Loucy (cell line): ENCODE data around the gene OPTN.

Experiments used
- H2AFZ ChIP-seq: fragments of 200-600 bp; sonication (generic); 2 replicates; pipeline ENCODE4 v1.6.0; 2016; ENCODE audit warnings: antibody characterized with exemption, mild to moderate bottlenecking, low read length, moderate library complexity
- H3F3A ChIP-seq: fragments of 200-600 bp; 2 replicates; pipeline ENCODE4 v1.6.0; 2016; ENCODE audit warnings: antibody characterized with exemption, low read depth, mild to moderate bottlenecking
- H3K27me3 ChIP-seq: fragments of 200-600 bp; sonication (generic); 2 replicates; pipeline ENCODE4 v1.6.1; 2014; ENCODE audit warnings: low read length, mild to moderate bottlenecking; ENCODE audit not compliant: insufficient read depth, poor library complexity, severe bottlenecking
- H3K36me3 ChIP-seq: fragments of 200-600 bp; sonication (generic); 2 replicates; pipeline ENCODE4 v1.6.1; 2016; ENCODE audit warnings: low read length; ENCODE audit not compliant: insufficient read depth
- H3K4me1 ChIP-seq: fragments of 200-600 bp; sonication (generic); 2 replicates; pipeline ENCODE4 v1.5.1; 2014; ENCODE audit warnings: low read length, mild to moderate bottlenecking; ENCODE audit not compliant: insufficient read depth, poor library complexity, severe bottlenecking
- H3K4me2 ChIP-seq: fragments of 200-600 bp; sonication (generic); 2 replicates; pipeline ENCODE4 v1.6.0; 2014; ENCODE audit warnings: antibody characterized with exemption, low read length, low read depth, mild to moderate bottlenecking; ENCODE audit not compliant: poor library complexity, severe bottlenecking
- H3K4me3 ChIP-seq: fragments of 200-600 bp; sonication (generic); 2 replicates; pipeline ENCODE4 v1.5.1; 2014; ENCODE audit warnings: low read length, mild to moderate bottlenecking, mixed read lengths; ENCODE audit not compliant: poor library complexity, severe bottlenecking
- H3K79me2 ChIP-seq: fragments of 200-600 bp; sonication (generic); 2 replicates; pipeline ENCODE4 v1.6.1; 2014; ENCODE audit warnings: low read length; ENCODE audit not compliant: insufficient read depth
- H3K9ac ChIP-seq: fragments of 200-600 bp; sonication (generic); 2 replicates; pipeline ENCODE4 v1.6.0; 2014; ENCODE audit warnings: mild to moderate bottlenecking, low read depth, low read length, moderate library complexity; ENCODE audit not compliant: poor library complexity, severe bottlenecking
- H3K9me2 ChIP-seq: fragments of 200-600 bp; sonication (generic); replicated peaks from 2 replicates; pipeline ENCODE4 v1.6.1; 2016; ENCODE audit warnings: low read depth, low read length, mixed read lengths
- H3K9me3 ChIP-seq: fragments of 200-600 bp; sonication (generic); 2 replicates; pipeline ENCODE4 v1.6.1; 2014; ENCODE audit warnings: mild to moderate bottlenecking, antibody characterized with exemption, low read length, low read depth; ENCODE audit not compliant: insufficient read depth
- H4K20me1 ChIP-seq: fragments of 200-600 bp; sonication (generic); 2 replicates; pipeline ENCODE4 v1.6.0; 2014; ENCODE audit warnings: antibody characterized with exemption, low read length, mild to moderate bottlenecking; ENCODE audit not compliant: insufficient read depth, poor library complexity, severe bottlenecking
- EZH2phosphoT487 ChIP-seq: fragments of 200-600 bp; IDR thresholded peaks from 2 replicates; pipeline ENCODE4 v1.6.1; 2018; ENCODE audit warnings: antibody characterized with exemption, mild to moderate bottlenecking, moderate library complexity, borderline replicate concordance
- TF ChIP-seq, protein P1 (sequence below): fragments of 200-600 bp; sonication (generic); conservative IDR thresholded peaks from 2 replicates; pipeline ENCODE4 v1.5.1; 2014; ENCODE audit warnings: mild to moderate bottlenecking, antibody characterized with exemption, low read length

OPTN gene

DNA sequence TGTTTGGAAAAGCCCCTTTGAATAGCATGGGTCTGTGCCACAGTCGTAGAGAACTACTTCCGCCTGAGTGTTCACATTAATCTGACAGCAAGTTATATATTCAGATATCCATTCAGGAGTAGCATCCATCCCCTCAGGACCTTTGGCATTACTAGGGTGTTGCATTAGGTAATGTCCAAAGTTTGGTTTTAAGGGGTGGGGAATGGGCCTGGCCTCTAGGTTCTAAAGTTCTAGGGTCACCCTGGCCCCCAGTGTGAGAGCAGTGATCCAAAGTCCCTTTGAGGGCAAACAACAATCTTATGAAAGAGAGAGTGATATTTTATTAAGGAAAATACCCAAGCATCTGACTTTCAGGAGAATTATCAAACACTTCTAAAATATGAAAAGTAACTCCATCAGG is 73.7 kb downstream of the OPTN start:
- peaks cover 80% of the 10 kb centered on the region for H3K36me3 ChIP-seq
- no peaks in the 10 kb centered on the region for H3K27me3 ChIP-seq
- peaks cover 8% of the 10 kb centered on the region for H4K20me1 ChIP-seq
- H3K4me2 ChIP-seq = no peak overlapping the region
- H3K79me2 ChIP-seq = peaks cover 15% of the 10 kb centered on the region; the same call in 1 of the 2 replicates
- H3K4me3 ChIP-seq = no peak overlapping the region
- no peaks in the 10 kb centered on the region for H3K4me1 ChIP-seq
- TF ChIP-seq EZH2phosphoT487 = no peak
- TF ChIP-seq, protein P1, sequence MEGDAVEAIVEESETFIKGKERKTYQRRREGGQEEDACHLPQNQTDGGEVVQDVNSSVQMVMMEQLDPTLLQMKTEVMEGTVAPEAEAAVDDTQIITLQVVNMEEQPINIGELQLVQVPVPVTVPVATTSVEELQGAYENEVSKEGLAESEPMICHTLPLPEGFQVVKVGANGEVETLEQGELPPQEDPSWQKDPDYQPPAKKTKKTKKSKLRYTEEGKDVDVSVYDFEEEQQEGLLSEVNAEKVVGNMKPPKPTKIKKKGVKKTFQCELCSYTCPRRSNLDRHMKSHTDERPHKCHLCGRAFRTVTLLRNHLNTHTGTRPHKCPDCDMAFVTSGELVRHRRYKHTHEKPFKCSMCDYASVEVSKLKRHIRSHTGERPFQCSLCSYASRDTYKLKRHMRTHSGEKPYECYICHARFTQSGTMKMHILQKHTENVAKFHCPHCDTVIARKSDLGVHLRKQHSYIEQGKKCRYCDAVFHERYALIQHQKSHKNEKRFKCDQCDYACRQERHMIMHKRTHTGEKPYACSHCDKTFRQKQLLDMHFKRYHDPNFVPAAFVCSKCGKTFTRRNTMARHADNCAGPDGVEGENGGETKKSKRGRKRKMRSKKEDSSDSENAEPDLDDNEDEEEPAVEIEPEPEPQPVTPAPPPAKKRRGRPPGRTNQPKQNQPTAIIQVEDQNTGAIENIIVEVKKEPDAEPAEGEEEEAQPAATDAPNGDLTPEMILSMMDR = no peak
- H3K9ac ChIP-seq = no peak overlapping the region
- H2AFZ ChIP-seq = no peak overlapping the region
- no peaks in the 10 kb centered on the region for H3K9me2 ChIP-seq
- no peaks in the 10 kb centered on the region for H3K9me3 ChIP-seq
- no peaks in the 10 kb centered on the region for H3F3A ChIP-seq

DNA sequence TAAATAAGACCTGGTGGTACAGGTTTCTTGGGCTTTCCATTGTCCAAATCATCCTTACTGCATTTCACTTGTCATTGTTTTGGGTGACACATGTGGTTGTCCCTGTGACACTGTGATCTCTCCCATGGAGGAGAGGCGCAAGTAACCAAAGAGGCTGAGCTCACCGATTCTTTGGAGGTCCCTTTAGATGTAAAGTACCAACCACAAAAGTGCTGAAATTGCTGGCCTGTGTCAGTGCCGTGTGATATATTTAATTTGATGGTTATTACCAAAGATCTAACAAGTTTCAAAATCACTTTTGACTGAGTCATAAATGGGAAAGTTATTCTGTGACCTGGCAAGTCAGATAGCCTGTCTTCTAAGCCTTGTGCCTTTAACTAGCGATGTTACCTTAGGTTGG is 80.8 kb downstream of the OPTN start:
- Histone ChIP-seq H3K9me3 (no peaks in the 10 kb centered on the region), H3K27me3 (no peaks in the 10 kb centered on the region), H2AFZ (no peak overlapping the region), H3K9me2 (no peaks in the 10 kb centered on the region), H3K4me3 (no peak overlapping the region), H3K4me2 (no peak overlapping the region), H4K20me1 (no peaks in the 10 kb centered on the region), H3K4me1 (no peaks in the 10 kb centered on the region), H3K9ac (no peak overlapping the region), H3K36me3 (peaks cover 90% of the 10 kb centered on the region), H3K79me2 (0 out of 2 replicates have a peak, but pooled peaks cover 3% of the 10 kb centered on the region), H3F3A (no peaks in the 10 kb centered on the region)
- TF ChIP-seq EZH2phosphoT487 = no peak
- TF ChIP-seq, protein P1 = no peak

DNA sequence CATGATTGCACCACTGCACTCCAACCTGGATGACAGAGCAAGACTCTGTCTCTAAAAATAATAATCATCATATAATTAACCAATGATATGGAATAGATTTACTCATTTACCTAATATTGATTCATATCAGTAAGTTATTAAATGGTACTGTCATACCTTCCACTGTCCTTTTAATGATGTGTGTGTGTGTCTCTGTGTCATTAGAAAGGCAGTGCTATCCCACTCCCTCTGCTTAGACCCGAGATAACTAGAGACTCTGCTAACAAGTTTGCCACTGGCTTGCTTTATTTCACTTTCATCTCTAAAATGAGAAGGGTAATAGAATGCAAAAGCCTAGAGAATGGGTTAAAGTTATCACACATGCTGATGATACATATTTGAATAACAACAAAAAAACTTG is 82.5 kb downstream of the OPTN start:
- Histone ChIP-seq H3K4me2 (no peak overlapping the region), H3K36me3 (peaks cover 92% of the 10 kb centered on the region), H3K9me2 (no peaks in the 10 kb centered on the region), H3K9me3 (no peaks in the 10 kb centered on the region), H3K79me2 (0 out of 2 replicates have a peak, but pooled peaks cover 3% of the 10 kb centered on the region), H4K20me1 (no peaks in the 10 kb centered on the region), H3K4me3 (no peak overlapping the region), H3K4me1 (no peaks in the 10 kb centered on the region), H3K9ac (no peak overlapping the region), H3K27me3 (no peaks in the 10 kb centered on the region), H3F3A (no peaks in the 10 kb centered on the region), H2AFZ (no peak overlapping the region)
- TF ChIP-seq, protein P1 = no peak
- TF ChIP-seq EZH2phosphoT487 = no peak
